ENCODE measurements around the gene SH2D1B. TPM values are rescaled to one million over a fixed set of nuclear protein-coding genes. Genes with fewer than 3 reads are reported as not detected.

The SH2D1B gene
- total and polyA plus RNA-seq, 9 of the 15 experiments (the other 6 are each of a cell fraction or from before 2014, with no cell fraction given) = 5.6 to 19.6 (median 9.7) TPM

GRCh38 chr1:162365284-162366020, 46.5 kb downstream of the SH2D1B start:
- Histone ChIP-seq H2AFZ (ENCODE audit: low read depth, low read length) (no peak overlapping the region), H4K20me1 (replicated peaks; ENCODE audit: control insufficient read depth, insufficient read depth, low read length) (no peaks in the 10 kb centered on the region), H3K9me1 (ENCODE audit: control insufficient read depth, insufficient read depth, low read length) (no peaks in the 10 kb centered on the region), H3K9me3 (replicated peaks; ENCODE audit: control insufficient read depth, insufficient read depth, low read depth, low read length) (no peaks in the 10 kb centered on the region), H3K27me3 (ENCODE audit: control insufficient read depth in 2 of 2, insufficient read depth in 2 of 2, low read length in 2 of 2) (no peaks in the 10 kb centered on the region), H3K9ac (ENCODE audit: insufficient read depth in 1 of 2, low read depth in 2 of 2, low read length in 2 of 2) (no peak overlapping the region), H3K27ac (ENCODE audit: extremely low read depth, low read depth, low read length) (no peak overlapping the region), H3K36me3 (ENCODE audit: control insufficient read depth, insufficient read depth, low read length) (no peaks in the 10 kb centered on the region), H3K4me3 (no peak overlapping the region), H3K4me1 (replicated peaks in 1 of 2; ENCODE audit: control insufficient read depth in 2 of 2, insufficient read depth in 2 of 2, low read length in 2 of 2) (peaks cover 13 to 15% of the 10 kb centered on the region in 2 experiments; a peak in 4 of 5 replicates), H3K4me2 (ENCODE audit: insufficient read depth, low read length) (no peak overlapping the region), H3K79me2 (ENCODE audit: control insufficient read depth, insufficient read depth, low read length) (no peaks in the 10 kb centered on the region)
- no peak for ATAC-seq
- ChIA-PET POLR2A (interaction anchor here (0.7 kb wide), 1 partner anchor 22 kb away, joined by 4 read pairs; no protein-coding TSS in a partner anchor), CTCF (ENCODE audit: low intra/inter-chr PET ratio) (no interaction called here)
- in situ Hi-C loops (cut with MboI) = no loop called here
- FAIRE-seq = no peak
- intact Hi-C loops (cut with micrococcal nuclease) = no loop called here
- no TSS peak for BruUV-seq (replicated peaks)
- WGBS (ENCODE audit: insufficient coverage, low coverage, missing lambda C conversion rate) = 74% methylated on average over 9 of the region's 10 CpGs
- DNase-seq (ENCODE audit: extremely low read depth in 1 of 4, low spot score in 3 of 4) = no peak
- TF ChIP-seq GATAD2A (IDR thresholded peaks at IDR 0.05) (no peak), MECOM (CRISPR knock-in tag; IDR thresholded peaks at IDR 0.05) (no peak), RFX7 (CRISPR knock-in tag; IDR thresholded peaks at IDR 0.05) (no peak), PHB2 (IDR thresholded peaks at IDR 0.05; ENCODE audit: low read depth) (no peak), SMAD3 (CRISPR knock-in tag; conservative IDR thresholded peaks at IDR 0.05) (no peak), AFF1 (IDR thresholded peaks at IDR 0.05; ENCODE audit: low read depth in 1 of 2, partially characterized antibody in 2 of 2) (no peak), TRIM24 (IDR thresholded peaks at IDR 0.05) (no peak), CHAMP1 (IDR thresholded peaks at IDR 0.05) (no peak)
- TF ChIP-seq, protein P1, sequence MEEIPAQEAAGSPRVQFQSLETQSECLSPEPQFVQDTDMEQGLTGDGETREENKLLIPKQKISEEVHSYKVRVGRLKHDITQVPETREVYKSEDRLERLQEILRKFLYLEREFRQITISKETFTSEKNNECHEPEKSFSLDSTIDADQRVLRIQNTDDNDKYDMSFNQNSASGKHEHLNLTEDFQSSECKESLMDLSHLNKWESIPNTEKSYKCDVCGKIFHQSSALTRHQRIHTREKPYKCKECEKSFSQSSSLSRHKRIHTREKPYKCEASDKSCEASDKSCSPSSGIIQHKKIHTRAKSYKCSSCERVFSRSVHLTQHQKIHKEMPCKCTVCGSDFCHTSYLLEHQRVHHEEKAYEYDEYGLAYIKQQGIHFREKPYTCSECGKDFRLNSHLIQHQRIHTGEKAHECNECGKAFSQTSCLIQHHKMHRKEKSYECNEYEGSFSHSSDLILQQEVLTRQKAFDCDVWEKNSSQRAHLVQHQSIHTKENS (CRISPR knock-in tag; IDR thresholded peaks at IDR 0.05) = no peak
